Myometrial cell (primary cell): Measurements from ENCODE around the gene ZNF91. TPM values are rescaled to one million over a fixed set of nuclear protein-coding genes. Genes with fewer than 3 reads are reported as not detected.

Experiments used
- total RNA-seq: library from RNA; depleted of rRNA; stranded (reverse); fragments of >200 nt; gene quantifications from 2 replicates; pipeline ENCODE4 v1.2.3, GENCODE V29; 2015

ZNF91 gene
- total RNA-seq, result 6.6 and 12.1 TPM in 2 replicates

GRCh38 chr19:23395041-23395721, at the start of gene ZNF91:
ZNF91 (minus strand) TSS chr19:23395471; CDS start chr19:23395354, 117 bp downstream.

Other genes with a start within 250 kb of the ZNF91 start
- gene ZNF724, start 145.1 kb downstream of the ZNF91 start, total RNA-seq, result 0.86 and 1.8 TPM in 2 replicates